ENCODE measurements around the gene ZNF521. TPM values are rescaled to one million over a fixed set of nuclear protein-coding genes. Genes with fewer than 3 reads are reported as not detected.

The ZNF521 gene
- total RNA-seq, 4 donors from 2014 or later = 28.2 to 67.3 (median 53.1) TPM

DNA sequence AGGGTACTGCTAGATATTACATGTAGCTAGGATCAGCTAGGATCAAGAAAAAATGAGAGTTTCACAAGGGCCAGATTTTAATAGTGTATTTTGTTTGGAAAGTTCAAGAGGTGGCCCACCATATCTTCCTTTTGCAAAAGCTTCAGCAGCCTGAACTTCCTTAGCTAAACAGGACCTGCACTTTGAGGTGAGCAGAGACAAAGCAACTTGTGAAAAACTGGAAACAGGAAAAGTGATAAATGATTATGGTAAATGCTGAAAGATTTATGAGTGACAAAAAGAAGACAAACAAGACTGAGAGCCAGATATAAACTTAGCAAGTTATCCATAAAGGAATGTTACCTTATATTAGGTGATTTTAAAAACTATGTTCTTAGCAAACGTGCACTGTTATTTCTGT lies 123.6 kb downstream of the ZNF521 start:
- no peak overlapping the region for H3K27ac ChIP-seq
- no peak for TF ChIP-seq POLR2A (IDR thresholded peaks at IDR 0.05)
- H3K27me3 ChIP-seq = no peaks in the 10 kb centered on the region
- peaks cover 0 to 14% of the 10 kb centered on the region in 2 donors for H3K4me1 ChIP-seq
- 54 to 74% methylated on average over 1 of the region's 1 CpG for WGBS, 2 donors
- H3K4me3 ChIP-seq (replicated peaks in 1 of 3) = no peak overlapping the region
- DNase-seq = no peak
- no peaks in the 10 kb centered on the region for H3K9me3 ChIP-seq
- intact Hi-C loops (cut with DNase I) = no loop called here
- peaks cover 4 to 6% of the 10 kb centered on the region in 2 donors for H3K36me3 ChIP-seq

DNA sequence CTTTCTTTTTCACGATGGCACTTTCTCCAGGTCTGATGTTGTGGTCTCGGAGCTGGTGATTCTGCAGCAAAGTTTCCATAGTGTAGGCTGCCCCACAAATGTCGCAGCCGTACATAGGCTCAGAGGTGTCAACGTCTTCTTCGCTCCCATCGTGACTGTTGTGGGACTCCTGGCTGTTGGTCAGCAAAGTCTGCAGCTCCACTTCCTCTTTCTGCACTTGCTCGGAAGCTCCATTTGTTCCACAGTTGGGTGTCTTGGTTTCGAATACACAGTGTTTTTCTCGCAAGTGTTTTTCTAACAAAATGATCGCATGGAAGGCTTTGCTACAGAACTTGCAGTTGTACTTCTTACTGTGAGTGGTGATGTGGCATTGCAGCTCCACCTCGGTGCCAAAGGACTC lies 126.8 kb downstream of the ZNF521 start:
- H3K4me1 ChIP-seq = peaks cover 0 to 1% of the 10 kb centered on the region in 2 donors
- no peaks in the 10 kb centered on the region for H3K9me3 ChIP-seq
- H3K36me3 ChIP-seq = peaks cover 4 to 6% of the 10 kb centered on the region in 2 donors
- H3K4me3 ChIP-seq (replicated peaks in 1 of 3) = no peak overlapping the region
- intact Hi-C loops (cut with DNase I) = no loop called here
- H3K27ac ChIP-seq = no peak overlapping the region
- H3K27me3 ChIP-seq = no peaks in the 10 kb centered on the region
- no peak for DNase-seq
- WGBS, 2 donors = 92% methylated on average over 12 of the region's 12 CpGs
- no peak for TF ChIP-seq POLR2A (IDR thresholded peaks at IDR 0.05)
- TF ChIP-seq CTCF (IDR thresholded peaks at IDR 0.05) = no peak

GRCh38 chr18:25223899-25224886 lies 127.8 kb downstream of the ZNF521 start:
- no peak overlapping the region for H3K4me3 ChIP-seq (replicated peaks in 1 of 3)
- H3K27me3 ChIP-seq = no peaks in the 10 kb centered on the region
- no peaks in the 10 kb centered on the region for H3K4me1 ChIP-seq
- no peak for TF ChIP-seq POLR2A (IDR thresholded peaks at IDR 0.05)
- no peak for TF ChIP-seq CTCF (IDR thresholded peaks at IDR 0.05)
- WGBS, 2 donors = 90 to 92% methylated on average over 23 of the region's 23 CpGs
- H3K36me3 ChIP-seq = peaks cover 4 to 6% of the 10 kb centered on the region in 2 donors
- H3K27ac ChIP-seq = no peak overlapping the region
- DNase-seq = no peak
- intact Hi-C loops (cut with DNase I) = no loop called here
- no peaks in the 10 kb centered on the region for H3K9me3 ChIP-seq

GRCh38 chr18:25223211-25223610 lies 128.8 kb downstream of the ZNF521 start:
- 92 to 97% methylated on average over 2 of the region's 2 CpGs for WGBS, 2 donors
- Histone ChIP-seq H3K4me1 (no peaks in the 10 kb centered on the region), H3K36me3 (peaks cover 4 to 6% of the 10 kb centered on the region in 2 donors), H3K27me3 (no peaks in the 10 kb centered on the region), H3K27ac (no peak overlapping the region), H3K9me3 (no peaks in the 10 kb centered on the region), H3K4me3 (replicated peaks in 1 of 3) (no peak overlapping the region)
- no peak for DNase-seq
- no peak for TF ChIP-seq POLR2A (IDR thresholded peaks at IDR 0.05)
- TF ChIP-seq CTCF (IDR thresholded peaks at IDR 0.05) = no peak
- intact Hi-C loops (cut with DNase I) = no loop called here

DNA sequence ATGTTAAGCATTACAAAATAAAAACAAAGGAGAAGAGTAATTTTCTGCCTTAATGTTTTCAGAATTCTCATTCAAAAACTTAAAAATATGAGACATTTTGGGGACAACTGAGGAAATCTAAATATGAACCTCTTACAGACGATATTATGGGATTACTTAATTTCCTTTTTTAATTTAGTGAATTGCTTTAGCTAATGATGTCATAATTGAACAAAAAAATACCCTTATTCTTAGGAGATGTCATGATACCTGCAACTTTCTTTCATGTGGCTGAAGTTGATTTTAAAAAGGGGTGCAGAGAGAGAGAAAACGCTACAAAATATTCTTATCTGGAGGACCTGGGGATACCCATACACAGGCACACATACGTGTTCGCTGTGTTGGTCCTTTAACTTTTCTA lies 129.3 kb downstream of the ZNF521 start:
- H3K27ac ChIP-seq = no peak overlapping the region
- no peak for DNase-seq
- TF ChIP-seq CTCF (IDR thresholded peaks at IDR 0.05) = no peak
- TF ChIP-seq POLR2A (IDR thresholded peaks at IDR 0.05) = no peak
- H3K4me1 ChIP-seq = no peaks in the 10 kb centered on the region
- intact Hi-C loops (cut with DNase I) = no loop called here
- H3K36me3 ChIP-seq = peaks cover 4 to 6% of the 10 kb centered on the region in 2 donors
- 89 to 94% methylated on average over 4 of the region's 4 CpGs for WGBS, 2 donors
- no peaks in the 10 kb centered on the region for H3K9me3 ChIP-seq
- no peaks in the 10 kb centered on the region for H3K27me3 ChIP-seq
- H3K4me3 ChIP-seq (replicated peaks in 1 of 3) = no peak overlapping the region

Measured in thyroid gland (tissue), 4 donors.